H4 (cell line): Measurements from ENCODE around the gene DARS1. TPM values are rescaled to one million over a fixed set of nuclear protein-coding genes. Genes with fewer than 3 reads are reported as not detected.

Source experiments
- DNase-seq: peaks from one replicate; pipeline ENCODE4 v3.0.0-alpha.2; 2015; ENCODE audit warnings: low spot score
- total RNA-seq: library from RNA; depleted of rRNA; stranded (reverse); fragments of >200 nt; shearing (Covaris generic); gene quantifications from 2 replicates; pipeline ENCODE4 v1.2.3, GENCODE V29; 2014; rRNA removed

Gene DARS1
- 94.4 and 100 TPM in 2 replicates for total RNA-seq

DNA sequence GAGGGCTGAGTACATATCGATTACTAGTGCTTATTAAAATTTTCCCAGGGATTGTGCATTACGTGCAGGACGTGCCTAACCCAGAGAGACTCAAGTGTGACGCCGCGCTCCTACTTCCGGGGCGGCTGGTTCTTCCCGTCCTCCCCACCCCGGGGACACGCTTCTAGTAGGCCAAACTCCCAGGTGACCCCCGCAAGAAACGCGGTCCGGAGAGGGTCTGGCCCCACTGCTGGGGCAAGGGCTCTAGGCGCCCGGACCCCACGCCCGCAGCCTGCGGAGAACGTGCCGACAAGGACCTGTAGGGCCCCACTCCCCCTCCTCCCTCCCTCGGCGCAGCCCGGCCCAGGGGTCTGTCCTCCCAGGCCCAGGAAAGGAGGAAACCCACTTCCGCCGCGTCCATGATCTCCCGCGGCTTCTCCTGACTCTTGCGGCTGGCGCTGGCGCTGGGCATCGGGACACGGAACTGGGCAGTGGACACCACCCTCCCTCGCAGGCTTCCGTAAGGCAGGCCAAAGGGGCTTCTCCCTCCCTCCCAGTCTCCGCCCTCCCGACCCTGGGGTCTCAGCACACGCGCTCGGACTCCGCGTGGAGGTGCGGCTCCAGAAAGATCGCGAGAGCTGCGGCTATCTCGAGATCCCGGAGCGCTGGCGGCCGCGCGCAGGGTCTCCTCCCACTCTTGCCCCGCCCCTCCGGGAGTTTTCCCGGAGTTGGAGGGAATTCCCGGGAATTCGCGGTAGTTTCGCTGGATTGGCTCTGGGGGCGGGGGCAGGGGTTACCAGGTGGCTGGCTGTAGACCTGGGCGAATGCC lies at the start of gene DARS1:
DARS1 (minus strand) TSS at position 609 of the 808 bp plus-strand sequence; CDS start at position 451, 158 bp downstream.
- peak; percentile 89 for DNase-seq

DNA sequence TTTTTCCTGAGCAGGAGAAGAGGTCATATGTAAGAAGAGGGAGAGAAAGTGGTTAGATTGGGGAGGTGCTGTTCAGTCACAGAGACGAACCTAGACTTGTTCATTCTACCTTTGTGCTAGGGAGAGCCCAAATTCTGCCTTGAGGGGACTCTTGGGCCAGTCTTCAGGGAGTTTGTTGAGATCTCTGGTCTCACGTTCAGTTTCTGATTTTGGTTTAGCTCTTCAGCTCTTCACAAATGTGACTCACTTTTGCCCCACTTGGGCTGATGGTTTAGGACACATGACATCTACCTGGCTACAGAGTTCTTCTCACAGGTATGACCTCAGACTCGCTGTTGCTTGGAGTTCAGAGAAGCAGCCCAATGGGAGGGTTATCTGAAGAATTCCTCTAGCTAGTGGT lies 49.2 kb upstream of the DARS1 start:
- no peak for DNase-seq

DNA sequence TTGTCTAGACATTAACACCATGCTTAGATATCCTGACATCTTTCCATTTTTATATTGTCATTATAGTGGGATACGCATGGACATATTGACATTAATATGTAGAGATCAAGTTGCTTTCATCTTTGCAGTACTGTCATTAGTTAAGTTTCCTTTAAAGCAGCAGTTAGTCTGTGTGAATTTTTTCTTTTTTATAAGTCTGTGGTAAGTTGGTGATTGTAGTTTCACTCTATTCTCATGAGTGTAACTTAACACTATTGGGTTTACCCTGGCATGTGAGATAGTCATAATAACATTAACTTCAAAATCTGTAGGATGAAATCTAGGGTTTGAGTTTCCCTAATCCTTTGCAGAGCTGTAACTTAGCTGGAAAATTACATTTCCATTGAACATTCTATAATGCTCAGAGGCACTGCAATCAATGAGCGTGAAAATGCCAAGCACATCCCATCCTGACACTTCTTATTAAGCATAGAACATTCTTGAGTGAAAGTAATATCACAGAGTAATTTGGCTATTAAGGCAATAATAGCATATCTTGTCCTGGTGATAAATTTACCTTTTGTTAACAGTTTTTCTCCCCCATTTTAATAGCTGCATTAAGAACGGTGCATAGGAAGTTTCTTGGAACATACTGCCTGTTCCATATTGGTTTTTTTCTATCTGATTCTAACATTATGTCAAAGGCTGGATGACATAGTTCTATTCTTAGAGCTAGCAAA lies 47.5 kb upstream of the DARS1 start:
- no peak for DNase-seq

DNA sequence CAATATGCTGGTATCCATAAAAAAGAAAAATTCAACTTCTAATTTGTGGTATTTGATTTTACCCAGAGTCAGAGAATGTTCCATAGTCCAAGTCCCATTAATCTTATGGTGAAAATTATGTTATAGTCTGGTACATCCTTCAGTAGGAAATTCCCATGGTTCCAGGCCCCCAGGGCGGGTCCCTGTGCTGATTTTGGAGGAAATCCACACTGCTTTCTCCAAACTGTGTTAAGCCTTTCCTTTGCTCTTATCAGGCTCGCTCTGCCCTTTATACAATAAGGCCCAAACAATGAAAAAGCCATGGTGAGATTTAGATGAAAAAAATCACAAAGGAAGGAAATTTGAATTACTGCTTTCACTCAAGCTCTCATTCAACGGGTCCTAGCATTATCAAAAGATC lies 46.8 kb upstream of the DARS1 start:
- no peak for DNase-seq

DNA sequence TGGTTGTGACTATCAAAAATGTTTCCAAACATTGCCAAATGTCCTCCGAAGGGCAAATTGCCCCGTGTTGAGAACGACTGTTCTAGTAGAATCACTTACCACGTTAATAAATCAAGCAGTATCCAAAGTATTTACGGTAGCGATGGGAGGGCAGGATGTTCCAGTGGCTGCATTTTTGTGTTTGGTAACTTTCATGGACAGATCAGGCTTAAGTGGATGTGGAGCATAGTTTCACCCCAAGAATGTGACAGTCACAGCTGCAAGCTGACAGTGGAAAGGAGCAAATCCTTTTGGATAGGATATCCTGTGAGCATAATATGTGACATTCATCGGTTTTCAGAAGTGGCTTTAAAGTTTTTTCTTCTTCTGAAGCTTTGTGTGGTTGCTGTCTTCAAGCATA lies 46.3 kb upstream of the DARS1 start:
- DNase-seq = no peak

DNA sequence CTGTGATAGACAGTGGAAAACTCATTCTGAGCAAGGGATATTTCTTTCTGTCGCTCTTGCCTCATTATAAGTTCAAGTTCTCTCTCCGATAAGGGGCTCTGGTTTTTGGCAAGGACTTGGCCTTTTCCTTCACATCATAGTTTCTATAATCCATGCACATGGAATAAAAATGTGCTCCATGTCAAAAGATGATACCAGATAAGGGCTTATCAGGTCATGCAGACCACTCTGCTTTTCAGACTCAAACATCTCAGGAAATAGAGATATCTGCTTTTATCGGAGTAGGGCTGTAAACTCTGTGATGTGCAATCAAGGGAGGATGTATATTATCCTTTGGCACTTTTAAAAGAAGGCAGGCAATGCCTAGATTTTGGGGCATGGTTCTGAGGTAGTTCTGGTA lies 45.0 kb upstream of the DARS1 start:
- DNase-seq = no peak

DNA sequence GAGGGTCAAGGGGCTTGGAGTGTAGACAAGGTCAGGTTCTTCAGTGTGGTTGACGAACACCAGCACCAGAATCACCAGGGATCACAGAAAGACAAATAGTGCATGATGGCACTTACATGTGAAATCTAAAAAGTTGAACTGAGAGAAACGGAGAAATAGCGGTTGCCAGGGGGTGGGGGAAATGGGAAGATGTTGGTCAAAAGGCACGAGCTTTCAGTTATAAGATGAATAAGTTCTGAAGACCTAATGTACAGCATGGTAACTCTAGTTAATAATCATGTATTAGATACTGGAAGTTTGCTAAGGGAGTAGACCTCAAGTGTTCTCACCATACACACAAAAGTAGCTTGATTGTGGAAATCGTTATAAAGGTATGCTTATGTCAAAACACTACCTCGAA lies 43.7 kb upstream of the DARS1 start:
- no peak for DNase-seq

DNA sequence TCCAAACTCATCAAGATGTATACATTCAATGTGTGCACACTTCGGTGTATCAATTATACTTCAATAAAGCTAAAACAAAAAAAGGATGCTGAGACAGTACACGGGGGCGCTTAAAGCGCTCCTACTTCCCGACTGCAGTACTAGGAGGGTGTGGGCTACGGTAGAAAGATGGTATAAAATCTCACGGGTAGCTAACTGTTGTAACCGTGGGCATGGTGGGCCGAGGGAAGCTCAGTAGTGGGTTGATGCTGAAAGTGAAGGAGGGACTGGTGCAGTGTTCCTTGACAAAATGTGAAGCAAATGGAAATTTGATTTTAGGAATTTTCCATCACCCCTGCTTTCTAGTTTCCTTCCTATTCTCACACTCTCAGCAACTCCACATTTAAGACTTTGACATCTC lies 42.6 kb upstream of the DARS1 start:
- DNase-seq = no peak

DNA sequence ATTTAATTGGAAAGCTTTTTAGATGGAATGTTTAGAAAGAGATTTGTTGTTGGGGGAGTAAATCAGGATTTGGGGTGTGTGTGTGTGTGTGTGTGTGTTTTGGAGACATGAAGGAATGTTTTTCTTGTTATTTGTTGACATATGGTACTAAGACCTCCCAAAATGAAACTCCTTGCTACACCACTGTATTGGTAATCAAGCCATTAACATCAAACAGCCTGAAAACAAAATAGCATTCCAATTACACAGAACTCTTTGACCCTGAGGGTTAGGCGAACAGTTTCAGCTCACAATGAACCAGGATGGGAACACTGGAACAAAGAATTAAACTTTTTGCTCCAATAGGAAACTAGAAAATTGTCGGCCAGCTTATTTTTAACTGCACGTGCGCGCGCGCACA lies 41.7 kb upstream of the DARS1 start:
- DNase-seq = no peak

DNA sequence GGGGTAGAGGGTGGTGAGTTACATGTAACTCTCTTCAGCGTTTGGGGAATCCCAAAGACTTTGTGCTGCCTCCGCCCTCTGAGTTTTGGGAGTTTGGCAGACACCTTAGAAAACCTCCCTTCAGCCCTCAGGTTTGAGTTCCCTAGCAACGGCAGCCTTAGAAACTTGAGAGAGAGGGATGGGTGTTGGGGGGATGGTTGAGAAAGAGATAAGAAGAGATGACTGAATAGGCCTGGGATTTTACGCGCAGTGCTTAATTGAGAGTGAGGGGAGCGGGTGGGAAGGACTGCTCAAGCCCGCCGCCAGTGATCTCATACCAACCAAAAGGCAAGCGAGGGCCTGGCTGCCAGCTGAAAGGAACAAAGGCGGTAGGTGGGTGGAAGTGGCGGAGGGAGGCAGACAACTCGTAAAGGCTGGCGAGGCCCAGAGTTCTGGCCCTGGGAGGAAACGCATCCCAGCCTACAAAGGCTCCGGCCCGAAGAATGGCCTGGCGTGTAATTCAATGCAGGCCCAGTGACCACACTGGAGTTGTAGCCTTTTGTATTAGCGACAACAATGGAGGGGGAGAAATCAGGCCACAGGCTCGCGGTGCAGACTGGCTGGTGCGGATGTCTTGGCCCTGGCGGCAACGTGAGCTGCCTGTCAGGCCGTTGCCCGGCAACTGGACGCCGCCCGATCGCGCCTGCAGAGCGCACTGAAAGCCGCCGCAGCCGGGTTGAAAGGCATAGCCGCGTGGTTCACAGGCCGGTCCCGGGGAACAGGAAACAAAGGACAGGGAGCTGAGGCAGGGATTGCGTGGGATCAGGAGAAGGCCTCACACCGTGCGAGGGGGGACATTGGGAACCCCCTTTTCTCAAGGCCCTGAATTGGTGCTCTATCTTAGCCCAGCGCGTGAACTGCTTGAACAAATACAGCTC lies 39.9 kb upstream of the DARS1 start:
- no peak for DNase-seq

DNA sequence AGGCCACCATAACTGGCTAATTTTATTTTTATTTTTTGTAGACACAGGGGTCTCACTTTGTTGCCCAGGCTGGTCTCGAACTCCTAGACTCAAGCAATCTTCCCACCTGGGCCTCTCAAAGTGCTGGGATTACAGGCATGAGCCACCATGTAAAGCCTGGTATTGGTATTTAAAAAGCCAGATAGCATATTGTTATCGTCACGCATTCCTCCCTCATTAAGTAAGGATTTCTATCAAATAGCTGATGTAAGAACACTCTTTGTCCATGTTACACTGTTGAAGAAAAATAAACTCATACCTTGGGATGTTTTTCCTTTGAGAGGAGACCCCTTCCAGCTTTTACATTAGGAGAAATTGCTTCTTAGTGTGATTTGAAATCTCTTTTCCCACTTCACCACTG lies 39.2 kb upstream of the DARS1 start:
- no peak for DNase-seq

DNA sequence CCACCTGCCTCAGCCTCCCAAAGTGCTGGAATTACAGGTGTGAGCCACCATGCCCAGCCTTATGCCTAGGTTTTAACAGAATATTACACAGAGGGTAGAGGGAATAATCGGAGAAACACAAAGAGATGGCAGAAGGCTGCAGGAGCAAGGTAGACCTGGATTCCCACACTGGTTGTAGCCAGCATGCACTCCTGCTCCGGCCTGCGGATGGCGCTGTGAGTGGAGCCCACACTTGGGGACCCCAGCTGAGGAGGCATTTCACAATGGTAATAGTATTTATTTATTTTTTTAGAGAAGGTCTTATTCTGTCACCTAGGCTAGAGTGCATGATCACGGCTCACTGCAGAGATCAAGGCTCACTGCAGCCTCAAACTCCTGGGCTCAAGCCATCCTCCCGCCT lies 38.8 kb upstream of the DARS1 start:
- DNase-seq = no peak

DNA sequence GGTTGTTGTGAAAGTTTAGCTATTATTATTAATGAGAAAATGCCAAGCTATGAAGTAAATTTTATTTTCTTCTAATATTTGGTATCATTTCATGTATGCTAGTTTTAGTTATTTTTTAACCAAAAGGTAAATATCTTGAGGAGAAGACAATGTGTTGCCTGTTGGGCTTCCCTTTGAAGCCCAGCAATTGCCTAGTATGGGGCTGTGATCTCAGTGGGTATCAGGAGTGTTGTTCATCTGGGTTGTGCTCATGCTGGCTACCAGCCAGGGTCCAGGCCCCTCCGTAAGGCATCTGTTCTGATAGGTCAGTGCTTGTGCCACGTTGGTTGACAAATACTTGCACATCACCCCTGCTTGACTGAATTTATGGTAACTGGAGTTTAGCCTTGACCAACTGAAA lies 38.0 kb upstream of the DARS1 start:
- no peak for DNase-seq

DNA sequence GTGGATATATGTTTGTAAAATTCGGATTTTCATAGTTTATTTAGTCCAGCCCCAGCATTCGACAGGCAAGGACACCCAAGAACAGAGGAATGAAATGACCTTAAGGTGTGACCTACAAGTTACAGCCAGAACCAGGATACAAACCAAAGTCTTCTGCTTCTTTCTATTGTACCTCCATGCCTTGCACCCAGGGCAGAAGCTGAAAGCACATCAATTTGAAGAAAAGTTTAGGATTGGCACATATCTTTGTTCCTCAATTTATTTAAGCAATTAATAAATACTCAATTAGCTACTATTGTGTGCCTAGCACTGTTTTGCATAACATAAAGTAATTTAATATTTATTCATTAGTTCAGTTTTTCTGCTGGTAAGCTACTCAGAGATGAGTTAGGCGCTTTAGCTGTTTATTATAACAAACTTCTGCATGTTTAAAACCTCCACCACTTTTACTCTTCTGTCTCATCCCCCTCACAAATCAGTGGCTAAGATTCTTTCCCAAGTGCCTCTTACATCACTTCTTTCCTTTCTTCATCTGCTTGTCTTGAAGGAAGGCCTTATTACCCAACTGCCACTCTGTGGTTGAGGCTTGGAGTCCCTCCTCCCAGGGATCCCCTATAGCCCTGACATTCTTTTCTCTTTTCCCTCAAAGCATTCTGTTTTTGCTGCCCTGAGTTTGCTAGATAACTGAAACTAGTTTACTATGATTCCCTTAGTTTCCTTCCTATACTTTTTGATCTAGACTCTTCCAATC lies 37.1 kb upstream of the DARS1 start:
- DNase-seq = no peak

DNA sequence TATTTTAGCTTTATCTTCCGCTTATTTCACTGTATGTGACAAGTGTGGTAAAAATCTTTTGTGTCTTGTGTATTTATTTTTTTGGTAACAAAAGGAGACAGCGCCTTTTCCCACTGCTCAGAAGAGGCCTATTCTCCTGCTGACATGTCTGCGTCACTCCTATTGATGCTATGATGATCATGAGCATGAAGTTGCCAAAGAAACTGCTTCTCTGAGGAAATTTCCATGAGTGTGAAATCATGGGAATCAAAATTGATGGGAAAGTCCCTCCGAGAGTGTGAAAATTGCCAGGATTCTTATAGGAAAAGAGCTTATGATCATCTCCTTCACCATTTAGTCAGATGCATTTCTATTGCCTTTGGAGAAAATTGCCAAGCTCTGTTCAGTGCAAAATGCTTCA lies 36.5 kb upstream of the DARS1 start:
- no peak for DNase-seq

DNA sequence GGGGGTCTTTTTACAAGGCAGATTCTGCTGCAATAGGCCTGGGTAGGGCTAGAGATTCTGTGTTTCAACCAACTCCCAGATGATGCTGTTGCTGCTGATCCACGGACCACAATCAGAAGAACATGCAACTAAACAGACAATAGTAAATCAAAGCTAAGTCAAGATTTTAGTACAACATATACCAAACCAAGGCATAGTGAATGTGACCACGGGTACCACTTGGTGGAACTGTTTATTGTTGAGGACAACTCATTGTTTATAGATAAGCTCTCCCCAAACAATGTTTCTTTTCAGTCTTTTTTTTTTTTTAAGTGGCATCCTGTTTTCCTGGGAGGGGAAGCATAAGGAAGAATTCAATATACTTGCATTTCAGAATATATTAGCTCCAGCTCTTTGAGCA lies 36.0 kb upstream of the DARS1 start:
- DNase-seq = no peak

DNA sequence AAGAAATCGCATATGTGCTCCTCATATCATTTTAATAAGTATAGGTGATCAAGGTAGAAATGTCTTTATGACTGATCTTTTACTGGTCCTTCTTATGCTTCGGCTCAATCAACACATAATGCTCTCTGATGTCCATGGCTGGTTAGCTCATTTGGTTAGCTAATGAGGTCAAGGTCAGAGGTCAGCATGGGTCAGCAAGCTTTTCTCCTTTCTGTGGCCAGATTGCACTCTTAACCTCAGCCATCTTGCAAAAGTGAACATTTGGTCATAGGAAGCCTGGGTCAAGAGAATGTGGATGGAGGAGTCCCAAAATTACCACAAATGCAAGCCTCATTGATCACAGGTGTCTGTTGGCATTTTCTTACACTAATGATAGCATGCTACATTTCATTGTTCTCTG lies 35.4 kb upstream of the DARS1 start:
- DNase-seq = no peak

DNA sequence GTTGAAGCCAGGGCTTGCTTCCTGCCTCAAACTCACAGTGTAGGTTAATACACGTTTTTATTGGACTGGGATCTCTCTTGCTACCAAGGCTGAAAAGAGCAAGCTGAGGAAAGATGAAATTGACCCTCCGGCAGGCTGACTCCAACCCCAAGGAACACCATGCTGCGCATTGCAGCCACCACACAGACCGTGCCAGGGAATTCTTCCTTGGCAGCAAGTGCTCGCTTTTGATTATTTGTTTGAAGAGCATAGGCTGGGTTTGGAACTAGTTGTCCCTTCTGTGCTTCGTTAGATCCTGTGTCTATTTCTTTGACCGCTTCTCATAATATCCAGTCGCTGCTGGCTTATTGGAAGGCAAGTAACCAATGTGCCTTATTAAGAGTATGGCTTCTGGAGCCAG lies 34.4 kb upstream of the DARS1 start:
- no peak for DNase-seq

DNA sequence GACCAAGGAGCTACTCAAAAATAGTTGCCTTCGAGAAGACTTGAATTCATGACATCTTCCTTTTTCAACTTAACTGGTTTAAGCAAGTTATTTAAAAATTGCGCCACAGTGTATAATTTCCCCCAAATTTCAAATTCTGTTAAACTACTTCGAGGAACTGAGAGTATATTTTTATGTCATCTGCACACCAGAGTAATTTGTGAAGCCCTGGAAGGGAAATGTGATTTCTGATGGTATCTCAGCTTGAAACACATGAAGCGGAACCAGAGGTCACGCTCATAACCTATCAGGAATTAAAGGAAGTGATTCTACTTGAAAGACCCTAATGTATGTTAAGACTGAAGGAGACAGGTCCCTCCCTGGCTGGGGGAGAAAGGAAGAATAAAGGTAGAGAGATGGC lies 33.9 kb upstream of the DARS1 start:
- no peak for DNase-seq

DNA sequence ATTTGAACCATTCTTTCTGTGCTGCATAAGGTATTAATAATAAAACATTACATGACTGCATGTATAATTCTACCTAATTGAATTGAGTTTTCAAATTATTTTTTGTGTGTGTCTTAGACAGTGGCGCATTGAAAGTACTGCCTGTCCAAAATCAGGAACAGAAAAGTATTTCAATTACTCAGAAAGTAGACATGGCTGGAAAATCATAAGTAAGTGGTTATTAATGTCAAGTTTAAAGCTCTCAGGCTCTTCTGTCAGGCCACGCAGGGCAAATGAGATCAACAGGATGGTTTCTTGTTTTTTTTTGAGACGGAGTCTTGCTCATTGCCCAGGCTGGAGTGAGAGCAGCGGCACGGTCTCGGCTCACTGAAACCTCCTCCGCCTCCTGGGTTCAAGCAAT lies 32.4 kb upstream of the DARS1 start:
- no peak for DNase-seq

DNA sequence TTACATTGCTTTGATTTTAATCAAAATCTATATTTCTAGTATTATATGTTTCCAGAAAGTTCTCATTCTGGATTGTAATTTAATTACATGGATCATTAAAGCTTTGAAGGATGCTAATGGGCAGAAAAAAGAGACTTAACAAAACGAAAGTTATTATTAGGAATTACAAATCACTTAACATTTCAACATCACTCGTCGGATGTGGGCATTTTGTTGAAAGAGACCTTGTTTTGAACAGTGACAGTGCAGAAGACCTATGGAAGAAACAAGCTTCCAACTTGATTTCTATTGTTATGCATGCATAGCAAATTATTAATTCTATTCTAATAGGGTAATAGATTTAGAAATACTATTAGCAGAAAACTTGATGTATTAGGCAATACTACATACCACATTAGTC lies 31.4 kb upstream of the DARS1 start:
- no peak for DNase-seq

DNA sequence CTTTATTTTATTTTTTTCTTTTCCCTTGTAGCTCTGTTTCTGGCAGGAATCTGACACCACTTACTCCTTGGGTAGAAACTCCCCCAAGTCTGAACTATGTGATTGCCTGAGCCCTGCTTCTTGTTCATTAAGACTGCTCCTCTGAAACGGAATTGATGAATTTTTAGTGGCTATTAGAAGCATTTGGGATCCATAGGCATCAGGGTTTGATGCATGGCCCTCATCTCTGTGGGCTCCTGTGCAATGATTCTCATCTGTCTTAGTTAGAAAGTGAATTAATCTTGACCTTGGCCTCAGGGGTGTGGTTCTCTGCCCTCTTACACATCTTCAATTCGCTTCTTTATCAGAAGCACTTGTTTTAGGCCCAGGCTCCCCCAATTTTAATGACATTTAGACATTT lies 31.0 kb upstream of the DARS1 start:
- DNase-seq = no peak
